ENCODE measurements around the gene A2M. TPM values are rescaled to one million over a fixed set of nuclear protein-coding genes. Genes with fewer than 3 reads are reported as not detected.
"Not testable (repeated sequence)": the region's sequence is repeated elsewhere in the genome, so short reads cannot be mapped to it uniquely, and the experiment has no call there.

Gene A2M
- under 1 TPM in 1 of 2 donors, not detected in 1; 0.59 TPM for total RNA-seq

GRCh38 chr12:9115731-9116559, at the start of gene A2M:
TSS of gene A2M (minus strand) at chr12:9115919. CDS start at chr12:9115849, 70 bp downstream.
- no peaks in the 10 kb centered on the region for H3K36me3 Mint-ChIP-seq
- peak within 1 kb of the TSS; percentile 64 for H3K4me3 Mint-ChIP-seq
- DNase-seq (ENCODE audit: low spot score) (no peak), ATAC-seq (no peak)
- peaks cover 25 to 37% of the 10 kb centered on the region in 2 donors for H3K4me1 Mint-ChIP-seq (ENCODE audit: low read depth in 2 of 2)
- H3K9me3 Mint-ChIP-seq: no peaks in the 10 kb centered on the region
- H3K27ac Mint-ChIP-seq: peak within 1 kb of the TSS; percentile 22 to 65
- H3K27me3 Mint-ChIP-seq: no peaks in the 10 kb centered on the region

GRCh38 chr12:9163392-9163791, 47.7 kb upstream of the A2M start:
- DNase-seq (ENCODE audit: low spot score) (no peak), ATAC-seq (no peak)
- peaks cover 0 to 7% of the 10 kb centered on the region in 2 donors for H3K4me1 Mint-ChIP-seq (ENCODE audit: low read depth in 2 of 2)
- no peaks in the 10 kb centered on the region for H3K9me3 Mint-ChIP-seq
- H3K27ac Mint-ChIP-seq: no peak overlapping the region
- H3K27me3 Mint-ChIP-seq: no peaks in the 10 kb centered on the region
- no peak overlapping the region for H3K4me3 Mint-ChIP-seq
- no peaks in the 10 kb centered on the region for H3K36me3 Mint-ChIP-seq

- H3K4me3 Mint-ChIP-seq: no peak overlapping the region
- ATAC-seq (no peak), DNase-seq (ENCODE audit: low spot score) (no peak)
- H3K27ac Mint-ChIP-seq: no peak overlapping the region
- no peaks in the 10 kb centered on the region for H3K36me3 Mint-ChIP-seq
- H3K9me3 Mint-ChIP-seq: no peaks in the 10 kb centered on the region
- peaks cover 0 to 17% of the 10 kb centered on the region in 2 donors for H3K4me1 Mint-ChIP-seq (ENCODE audit: low read depth in 2 of 2)
- H3K27me3 Mint-ChIP-seq: no peaks in the 10 kb centered on the region
These were observed 40.4 kb upstream of the A2M start for GRCh38 chr12:9156119-9156518.

GRCh38 chr12:9149372-9149771, 33.7 kb upstream of the A2M start:
- H3K27ac Mint-ChIP-seq: peak overlapping the region in 1 of 2 donors; percentile 15
- H3K9me3 Mint-ChIP-seq: no peaks in the 10 kb centered on the region
- DNase-seq (ENCODE audit: low spot score) (no peak), ATAC-seq (no peak)
- H3K27me3 Mint-ChIP-seq: no peaks in the 10 kb centered on the region
- H3K4me1 Mint-ChIP-seq (ENCODE audit: low read depth in 2 of 2): peaks cover 25 to 35% of the 10 kb centered on the region in 2 donors
- H3K36me3 Mint-ChIP-seq: peaks cover 21% of the 10 kb centered on the region
- no peak overlapping the region for H3K4me3 Mint-ChIP-seq

DNA sequence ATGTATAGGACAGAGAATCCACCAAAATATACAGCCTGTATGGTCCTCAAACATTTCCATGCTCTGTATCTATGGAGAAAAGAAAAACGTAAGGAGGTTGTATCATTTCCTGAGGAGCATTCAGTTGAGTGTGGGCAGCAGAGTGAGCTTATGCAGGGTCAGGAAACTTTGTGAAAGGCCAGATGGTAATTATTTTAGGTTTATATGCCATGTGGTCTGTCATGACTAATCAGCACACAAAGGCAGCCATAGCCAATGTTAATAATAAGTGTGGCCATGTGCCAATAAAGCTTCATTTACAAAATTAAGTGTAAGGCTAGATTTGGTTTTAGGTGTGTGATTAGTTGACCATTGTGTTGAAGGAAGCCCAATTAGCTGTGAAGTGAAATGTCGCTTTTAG, 33.2 kb upstream of the A2M start:
- no peak for ATAC-seq
- Mint-ChIP-seq H3K9me3 (peaks cover 1% of the 10 kb centered on the region), H3K4me3 (no peak overlapping the region), H3K27me3 (peaks cover 0 to under 1% of the 10 kb centered on the region in 2 donors), H3K27ac (no peak overlapping the region), H3K4me1 (ENCODE audit: low read depth in 2 of 2) (peaks cover 29 to 39% of the 10 kb centered on the region in 2 donors), H3K36me3 (peaks cover 25% of the 10 kb centered on the region)
- no peak for DNase-seq (ENCODE audit: low spot score)

- H3K4me3 Mint-ChIP-seq: peak overlapping the region; percentile 38
These were observed 31.7 kb upstream of the A2M start for GRCh38 chr12:9147461-9147860.

DNA sequence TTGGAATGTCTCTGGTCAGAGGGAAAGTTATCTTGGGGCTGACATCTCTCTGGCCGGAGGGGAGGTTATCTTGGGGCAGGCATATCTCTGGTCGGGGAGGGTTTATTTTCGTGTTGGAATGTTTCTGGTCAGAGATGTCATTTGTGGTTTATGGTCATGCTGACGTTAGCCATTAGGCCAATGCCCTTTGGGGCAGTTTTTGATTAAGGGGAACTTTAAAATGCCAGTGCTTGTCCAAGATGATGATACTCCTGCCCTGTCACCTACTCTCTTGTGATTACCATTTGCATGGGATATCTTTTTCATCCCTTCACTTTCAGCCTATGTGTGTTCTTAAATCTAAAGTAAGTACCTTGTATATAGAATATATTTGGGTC, 29.0 kb upstream of the A2M start:
- Mint-ChIP-seq H3K27ac (peak overlapping the region; percentile 15 to 26), H3K4me1 (ENCODE audit: low read depth in 2 of 2) (peaks cover 34 to 47% of the 10 kb centered on the region in 2 donors), H3K36me3 (peaks cover 35% of the 10 kb centered on the region), H3K9me3 (peaks cover 3% of the 10 kb centered on the region), H3K27me3 (peaks cover 0 to 2% of the 10 kb centered on the region in 2 donors), H3K4me3 (no peak overlapping the region)
- ATAC-seq: no peak
- DNase-seq (ENCODE audit: low spot score): no peak

More at GRCh38 chr12:9147461-9147860, 31.7 kb upstream of the A2M start:
- Mint-ChIP-seq H3K27me3 (peaks cover 0 to 2% of the 10 kb centered on the region in 2 donors), H3K4me1 (ENCODE audit: low read depth in 2 of 2) (peaks cover 32 to 47% of the 10 kb centered on the region in 2 donors), H3K27ac (peak overlapping the region; percentile 26 to 50), H3K9me3 (peaks cover 3% of the 10 kb centered on the region), H3K36me3 (peaks cover 35% of the 10 kb centered on the region)
- ATAC-seq (no peak), DNase-seq (ENCODE audit: low spot score) (no peak)

GRCh38 chr12:9143929-9144729, 28.4 kb upstream of the A2M start:
- ATAC-seq: no peak
- no peak for DNase-seq (ENCODE audit: low spot score)
- no peak overlapping the region for H3K4me3 Mint-ChIP-seq
- peaks cover 35% of the 10 kb centered on the region for H3K36me3 Mint-ChIP-seq
- H3K9me3 Mint-ChIP-seq: peaks cover 3% of the 10 kb centered on the region
- peaks cover 35 to 52% of the 10 kb centered on the region in 2 donors for H3K4me1 Mint-ChIP-seq (ENCODE audit: low read depth in 2 of 2)
- peaks cover 0 to 2% of the 10 kb centered on the region in 2 donors for H3K27me3 Mint-ChIP-seq
- peak overlapping the region; percentile 15 to 71 for H3K27ac Mint-ChIP-seq

GRCh38 chr12:9143137-9143536, 27.4 kb upstream of the A2M start:
- Mint-ChIP-seq H3K27ac (peak overlapping the region in 1 of 2 donors; percentile 3), H3K9me3 (peaks cover 3% of the 10 kb centered on the region), H3K4me1 (ENCODE audit: low read depth in 2 of 2) (peaks cover 34 to 47% of the 10 kb centered on the region in 2 donors), H3K4me3 (no peak overlapping the region), H3K36me3 (peaks cover 35% of the 10 kb centered on the region), H3K27me3 (peaks cover 0 to 2% of the 10 kb centered on the region in 2 donors)
- no peak for DNase-seq (ENCODE audit: low spot score)
- ATAC-seq: no peak

GRCh38 chr12:9139588-9140290, 24.0 kb upstream of the A2M start:
- H3K9me3 Mint-ChIP-seq; H3K4me3 Mint-ChIP-seq; ATAC-seq; DNase-seq (ENCODE audit: low spot score); H3K27me3 Mint-ChIP-seq: not testable (repeated sequence)
- Mint-ChIP-seq H3K36me3 (peaks cover 18% of the 10 kb centered on the region), H3K4me1 (ENCODE audit: low read depth in 2 of 2) (peaks cover 20 to 25% of the 10 kb centered on the region in 2 donors), H3K27ac (peak overlapping the region in 1 of 2 donors; percentile 38)

- ATAC-seq (no peak), DNase-seq (ENCODE audit: low spot score) (no peak)
- no peaks in the 10 kb centered on the region for H3K9me3 Mint-ChIP-seq
- no peak overlapping the region for H3K4me3 Mint-ChIP-seq
- peaks cover 13 to 14% of the 10 kb centered on the region in 2 donors for H3K4me1 Mint-ChIP-seq (ENCODE audit: low read depth in 2 of 2)
- H3K27me3 Mint-ChIP-seq: no peaks in the 10 kb centered on the region
- no peak overlapping the region for H3K27ac Mint-ChIP-seq
- no peaks in the 10 kb centered on the region for H3K36me3 Mint-ChIP-seq
These were observed 20.2 kb upstream of the A2M start for GRCh38 chr12:9135903-9136310.

DNA sequence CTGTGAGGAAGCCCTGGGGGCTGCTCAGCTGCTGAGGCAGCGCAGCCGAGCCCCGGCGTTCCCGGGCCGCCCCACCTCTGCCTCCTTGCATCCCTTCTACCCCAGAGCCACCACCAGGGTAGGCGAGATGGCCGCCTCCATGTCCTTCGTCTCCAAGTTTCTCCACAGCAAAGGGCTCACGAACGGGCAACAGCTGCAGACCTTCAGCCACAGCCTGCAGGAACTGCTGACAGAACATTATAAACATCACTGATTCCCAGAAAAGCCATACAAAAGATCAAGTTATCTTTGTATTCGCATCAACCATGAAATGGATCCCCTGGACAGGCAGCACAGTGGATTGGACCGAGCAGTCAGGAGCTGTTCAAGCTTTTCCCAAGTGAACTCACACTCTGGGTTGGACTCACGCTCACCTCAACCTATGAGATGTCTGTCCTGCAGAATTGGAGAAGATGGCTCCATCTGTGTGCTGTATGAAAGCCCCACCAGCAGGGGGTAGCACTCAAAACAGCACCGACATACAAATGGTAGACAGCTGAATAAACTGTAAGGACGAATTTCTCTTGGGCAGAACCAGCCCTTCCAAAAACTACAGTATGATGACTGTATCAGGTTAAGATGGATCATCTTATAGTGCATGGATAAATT, 19.4 kb upstream of the A2M start:
- ATAC-seq (no peak), DNase-seq (ENCODE audit: low spot score) (no peak)
- Mint-ChIP-seq H3K27me3 (no peaks in the 10 kb centered on the region), H3K36me3 (no peaks in the 10 kb centered on the region), H3K27ac (peak overlapping the region in 1 of 2 donors; percentile 31), H3K4me1 (ENCODE audit: low read depth in 2 of 2) (peaks cover 13 to 14% of the 10 kb centered on the region in 2 donors), H3K4me3 (no peak overlapping the region), H3K9me3 (no peaks in the 10 kb centered on the region)
